Measurements from ENCODE around the gene GRID1. TPM values are rescaled to one million over a fixed set of nuclear protein-coding genes. Genes with fewer than 3 reads are reported as not detected.

Gene GRID1
- total and polyA plus RNA-seq, 9 of the 15 experiments (the other 6 are each of a cell fraction or from before 2014, with no cell fraction given) = 0.01 to 7.2 (median 1.2) TPM

DNA sequence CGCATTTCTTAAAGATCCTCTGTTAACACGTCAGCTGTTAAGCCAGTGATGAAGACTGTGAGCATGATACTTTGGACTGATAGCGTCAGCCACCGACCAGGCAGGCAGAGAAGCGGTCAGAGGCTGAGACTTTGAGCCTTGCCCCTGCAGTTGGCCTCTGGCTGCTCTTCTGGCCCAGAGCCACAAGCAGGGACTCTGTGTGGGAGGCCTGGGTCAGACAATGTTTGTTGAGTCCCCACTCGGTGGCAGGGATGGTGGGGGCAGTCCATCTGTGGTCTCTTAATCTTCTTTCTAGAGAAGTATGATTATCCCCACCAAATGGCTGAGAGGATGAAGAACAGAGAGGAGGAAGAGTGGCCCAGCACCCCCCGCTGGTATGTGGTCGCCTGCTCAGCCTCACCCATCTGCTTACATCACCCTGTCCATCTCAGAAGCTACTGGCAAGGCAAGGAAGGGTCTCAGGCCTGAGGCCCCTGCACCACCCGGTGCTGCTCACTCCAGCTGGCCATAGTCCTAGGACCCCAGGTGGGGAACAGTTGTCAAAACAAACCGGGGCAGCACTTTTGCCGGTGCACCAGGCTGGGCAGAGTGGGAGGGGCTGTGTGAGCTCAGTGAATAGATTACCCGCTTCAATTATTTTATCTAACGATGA is 202.9 kb downstream of the GRID1 start:
- no peak for DNase-seq (ENCODE audit: extremely low read depth in 1 of 4, low spot score in 3 of 4)
- Histone ChIP-seq H3K79me2 (ENCODE audit: control insufficient read depth, insufficient read depth, low read length) (no peaks in the 10 kb centered on the region), H3K27ac (ENCODE audit: extremely low read depth, low read depth, low read length) (no peak overlapping the region), H3K4me2 (ENCODE audit: insufficient read depth, low read length) (no peak overlapping the region), H3K9me1 (ENCODE audit: control insufficient read depth, insufficient read depth, low read length) (no peaks in the 10 kb centered on the region), H3K4me1 (replicated peaks in 1 of 2; ENCODE audit: control insufficient read depth in 2 of 2, insufficient read depth in 2 of 2, low read length in 2 of 2) (no peaks in the 10 kb centered on the region), H3K36me3 (ENCODE audit: control insufficient read depth, insufficient read depth, low read length) (no peaks in the 10 kb centered on the region), H3K9me3 (replicated peaks; ENCODE audit: control insufficient read depth, insufficient read depth, low read depth, low read length) (no peaks in the 10 kb centered on the region), H4K20me1 (replicated peaks; ENCODE audit: control insufficient read depth, insufficient read depth, low read length) (no peaks in the 10 kb centered on the region), H3K27me3 (ENCODE audit: control insufficient read depth in 2 of 2, insufficient read depth in 2 of 2, low read length in 2 of 2) (peaks cover 0 to under 1% of the 10 kb centered on the region in 2 experiments; a peak in 1 of 5 replicates), H2AFZ (ENCODE audit: low read depth, low read length) (no peak overlapping the region), H3K9ac (ENCODE audit: insufficient read depth in 1 of 2, low read depth in 2 of 2, low read length in 2 of 2) (no peak overlapping the region), H3K4me3 (no peak overlapping the region)
- no peak for ATAC-seq
- no TSS peak for BruUV-seq (replicated peaks)
- intact Hi-C loops (cut with micrococcal nuclease) = no loop called here
- POLR2A ChIA-PET = no interaction called here
- 2% methylated on average over 10 of the region's 13 CpGs for WGBS (ENCODE audit: insufficient coverage, low coverage, missing lambda C conversion rate)
- no peak for FAIRE-seq
- in situ Hi-C loops (cut with MboI) = no loop called here
- CTCF ChIA-PET (ENCODE audit: low intra/inter-chr PET ratio) = no interaction called here
- TF ChIP-seq, protein P1, sequence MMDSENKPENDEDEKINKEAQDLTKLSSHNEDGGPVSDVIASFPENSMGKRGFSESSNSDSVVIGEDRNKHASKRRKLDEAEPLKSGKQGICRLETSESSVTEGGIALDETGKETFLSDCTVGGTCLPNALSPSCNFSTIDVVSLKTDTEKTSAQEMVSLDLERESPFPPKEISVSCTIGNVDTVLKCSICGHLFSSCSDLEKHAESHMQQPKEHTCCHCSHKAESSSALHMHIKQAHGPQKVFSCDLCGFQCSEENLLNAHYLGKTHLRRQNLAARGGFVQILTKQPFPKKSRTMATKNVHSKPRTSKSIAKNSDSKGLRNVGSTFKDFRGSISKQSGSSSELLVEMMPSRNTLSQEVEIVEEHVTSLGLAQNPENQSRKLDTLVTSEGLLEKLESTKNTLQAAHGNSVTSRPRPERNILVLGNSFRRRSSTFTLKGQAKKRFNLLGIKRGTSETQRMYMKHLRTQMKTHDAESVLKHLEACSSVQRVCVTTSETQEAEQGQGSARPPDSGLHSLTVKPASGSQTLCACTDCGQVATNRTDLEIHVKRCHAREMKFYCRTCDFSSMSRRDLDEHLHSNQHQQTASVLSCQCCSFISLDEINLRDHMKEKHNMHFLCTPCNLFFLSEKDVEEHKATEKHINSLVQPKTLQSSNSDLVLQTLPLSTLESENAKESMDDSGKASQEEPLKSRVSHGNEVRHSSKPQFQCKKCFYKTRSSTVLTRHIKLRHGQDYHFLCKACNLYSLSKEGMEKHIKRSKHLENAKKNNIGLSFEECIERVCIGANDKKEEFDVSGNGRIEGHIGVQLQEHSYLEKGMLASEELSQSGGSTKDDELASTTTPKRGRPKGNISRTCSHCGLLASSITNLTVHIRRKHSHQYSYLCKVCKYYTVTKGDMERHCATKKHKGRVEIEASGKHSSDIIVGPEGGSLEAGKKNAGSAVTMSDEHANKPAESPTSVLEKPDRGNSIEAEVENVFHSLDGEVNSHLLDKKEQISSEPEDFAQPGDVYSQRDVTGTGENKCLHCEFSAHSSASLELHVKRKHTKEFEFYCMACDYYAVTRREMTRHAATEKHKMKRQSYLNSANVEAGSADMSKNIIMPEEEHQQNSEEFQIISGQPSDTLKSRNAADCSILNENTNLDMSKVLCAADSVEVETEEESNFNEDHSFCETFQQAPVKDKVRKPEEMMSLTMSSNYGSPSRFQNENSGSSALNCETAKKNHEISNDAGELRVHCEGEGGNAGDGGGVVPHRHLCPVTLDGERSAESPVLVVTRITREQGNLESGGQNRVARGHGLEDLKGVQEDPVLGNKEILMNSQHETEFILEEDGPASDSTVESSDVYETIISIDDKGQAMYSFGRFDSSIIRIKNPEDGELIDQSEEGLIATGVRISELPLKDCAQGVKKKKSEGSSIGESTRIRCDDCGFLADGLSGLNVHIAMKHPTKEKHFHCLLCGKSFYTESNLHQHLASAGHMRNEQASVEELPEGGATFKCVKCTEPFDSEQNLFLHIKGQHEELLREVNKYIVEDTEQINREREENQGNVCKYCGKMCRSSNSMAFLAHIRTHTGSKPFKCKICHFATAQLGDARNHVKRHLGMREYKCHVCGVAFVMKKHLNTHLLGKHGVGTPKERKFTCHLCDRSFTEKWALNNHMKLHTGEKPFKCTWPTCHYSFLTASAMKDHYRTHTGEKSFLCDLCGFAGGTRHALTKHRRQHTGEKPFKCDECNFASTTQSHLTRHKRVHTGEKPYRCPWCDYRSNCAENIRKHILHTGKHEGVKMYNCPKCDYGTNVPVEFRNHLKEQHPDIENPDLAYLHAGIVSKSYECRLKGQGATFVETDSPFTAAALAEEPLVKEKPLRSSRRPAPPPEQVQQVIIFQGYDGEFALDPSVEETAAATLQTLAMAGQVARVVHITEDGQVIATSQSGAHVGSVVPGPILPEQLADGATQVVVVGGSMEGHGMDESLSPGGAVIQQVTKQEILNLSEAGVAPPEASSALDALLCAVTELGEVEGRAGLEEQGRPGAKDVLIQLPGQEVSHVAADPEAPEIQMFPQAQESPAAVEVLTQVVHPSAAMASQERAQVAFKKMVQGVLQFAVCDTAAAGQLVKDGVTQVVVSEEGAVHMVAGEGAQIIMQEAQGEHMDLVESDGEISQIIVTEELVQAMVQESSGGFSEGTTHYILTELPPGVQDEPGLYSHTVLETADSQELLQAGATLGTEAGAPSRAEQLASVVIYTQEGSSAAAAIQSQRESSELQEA (IDR thresholded peaks at IDR 0.05; ENCODE audit: low read depth) = no peak
- TF ChIP-seq SETDB1 (IDR thresholded peaks at IDR 0.05; ENCODE audit: low read length) (no peak), PHB (CRISPR knock-in tag; IDR thresholded peaks at IDR 0.05) (no peak), CHCHD3 (CRISPR knock-in tag; IDR thresholded peaks at IDR 0.05) (no peak), MAFK (IDR thresholded peaks at IDR 0.05; ENCODE audit: low read length) (no peak), KDM5B (IDR thresholded peaks at IDR 0.05; ENCODE audit: insufficient replicate concordance, low read depth, low read length) (no peak), BRD4 (IDR thresholded peaks at IDR 0.05) (no peak), MAFF (IDR thresholded peaks at IDR 0.05; ENCODE audit: low read length) (no peak), TAF1 (IDR thresholded peaks at IDR 0.05; ENCODE audit: control insufficient read depth, extremely low read depth, insufficient read depth, low read length, severe bottlenecking) (no peak), SAFB (IDR thresholded peaks at IDR 0.05; ENCODE audit: borderline replicate concordance, low read depth, low read length) (no peak), ZSCAN29 (IDR thresholded peaks at IDR 0.05) (no peak), DACH1 (IDR thresholded peaks at IDR 0.05; ENCODE audit: partially characterized antibody) (no peak)
- TF ChIP-seq, protein P2, sequence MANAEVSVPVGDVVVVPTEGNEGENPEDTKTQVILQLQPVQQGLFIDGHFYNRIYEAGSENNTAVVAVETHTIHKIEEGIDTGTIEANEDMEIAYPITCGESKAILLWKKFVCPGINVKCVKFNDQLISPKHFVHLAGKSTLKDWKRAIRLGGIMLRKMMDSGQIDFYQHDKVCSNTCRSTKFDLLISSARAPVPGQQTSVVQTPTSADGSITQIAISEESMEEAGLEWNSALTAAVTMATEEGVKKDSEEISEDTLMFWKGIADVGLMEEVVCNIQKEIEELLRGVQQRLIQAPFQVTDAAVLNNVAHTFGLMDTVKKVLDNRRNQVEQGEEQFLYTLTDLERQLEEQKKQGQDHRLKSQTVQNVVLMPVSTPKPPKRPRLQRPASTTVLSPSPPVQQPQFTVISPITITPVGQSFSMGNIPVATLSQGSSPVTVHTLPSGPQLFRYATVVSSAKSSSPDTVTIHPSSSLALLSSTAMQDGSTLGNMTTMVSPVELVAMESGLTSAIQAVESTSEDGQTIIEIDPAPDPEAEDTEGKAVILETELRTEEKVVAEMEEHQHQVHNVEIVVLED (CRISPR knock-in tag; IDR thresholded peaks at IDR 0.05) = no peak
- TF ChIP-seq, protein P3, sequence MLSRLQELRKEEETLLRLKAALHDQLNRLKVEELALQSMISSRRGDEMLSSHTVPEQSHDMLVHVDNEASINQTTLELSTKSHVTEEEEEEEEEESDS (CRISPR knock-in tag; IDR thresholded peaks at IDR 0.05) = no peak
